WTC11 (cell line): Measurements from ENCODE around the gene ZNF335.

Experiments
- AFF4 ChIP-seq: sonication (generic); formaldehyde crosslinking; IDR thresholded peaks from 2 replicates; pipeline ENCODE4 v1.8.1; 2023; ENCODE audit warnings: mild to moderate bottlenecking, missing genetic modification reagents, borderline replicate concordance
- ATF3 ChIP-seq: sonication (generic); formaldehyde crosslinking; conservative IDR thresholded peaks from 2 replicates; pipeline ENCODE4 v1.8.1; 2022; ENCODE audit warnings: mild to moderate bottlenecking, missing genetic modification reagents
- CTCF ChIP-seq: fragments of 200-600 bp; IDR thresholded peaks from 2 replicates; pipeline ENCODE4 v1.8.0; 2022; ENCODE audit warnings: antibody characterized with exemption
- MAX ChIP-seq: sonication (generic); formaldehyde crosslinking; IDR thresholded peaks from 2 replicates; pipeline ENCODE4 v1.8.0; 2022; ENCODE audit warnings: mild to moderate bottlenecking, missing genetic modification reagents
- PRRX2 ChIP-seq: fragments of 250-450 bp; sonication (Bioruptor Pico); IDR thresholded peaks from 2 replicates; pipeline ENCODE4 v1.8.0; 2021; ENCODE audit warnings: mild to moderate bottlenecking
- SP1 ChIP-seq: sonication (generic); formaldehyde crosslinking; conservative IDR thresholded peaks from 2 replicates; pipeline ENCODE4 v1.8.1; 2022; ENCODE audit warnings: missing genetic modification reagents
- TEAD1 ChIP-seq: sonication (generic); formaldehyde crosslinking; IDR thresholded peaks from 2 replicates; pipeline ENCODE4 v1.8.0; 2022; ENCODE audit warnings: mild to moderate bottlenecking, missing genetic modification reagents
- TF ChIP-seq, protein P1 (sequence below): sonication (generic); formaldehyde crosslinking; IDR thresholded peaks from 2 replicates; pipeline ENCODE4 v1.8.0; 2022; ENCODE audit warnings: mild to moderate bottlenecking, missing genetic modification reagents

GRCh38 chr20:45970646-45971424 lies 1.2 kb downstream of the ZNF335 start:
- TF ChIP-seq TEAD1 (no peak), CTCF (no peak), ATF3 (CRISPR knock-in tag) (no peak), PRRX2 (CRISPR knock-in tag) (no peak), SP1 (CRISPR knock-in tag) (no peak), AFF4 (no peak), MAX (CRISPR knock-in tag) (no peak)
- TF ChIP-seq, protein P1, sequence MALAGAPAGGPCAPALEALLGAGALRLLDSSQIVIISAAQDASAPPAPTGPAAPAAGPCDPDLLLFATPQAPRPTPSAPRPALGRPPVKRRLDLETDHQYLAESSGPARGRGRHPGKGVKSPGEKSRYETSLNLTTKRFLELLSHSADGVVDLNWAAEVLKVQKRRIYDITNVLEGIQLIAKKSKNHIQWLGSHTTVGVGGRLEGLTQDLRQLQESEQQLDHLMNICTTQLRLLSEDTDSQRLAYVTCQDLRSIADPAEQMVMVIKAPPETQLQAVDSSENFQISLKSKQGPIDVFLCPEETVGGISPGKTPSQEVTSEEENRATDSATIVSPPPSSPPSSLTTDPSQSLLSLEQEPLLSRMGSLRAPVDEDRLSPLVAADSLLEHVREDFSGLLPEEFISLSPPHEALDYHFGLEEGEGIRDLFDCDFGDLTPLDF (CRISPR knock-in tag), result no peak
